ENCODE measurements around the gene LRRK1. TPM values are rescaled to one million over a fixed set of nuclear protein-coding genes. Genes with fewer than 3 reads are reported as not detected.
"Not testable (repeated sequence)": the region's sequence is repeated elsewhere in the genome, so short reads cannot be mapped to it uniquely, and the experiment has no call there.

The LRRK1 gene
- polyA plus RNA-seq, 12 donors, result 3.9 to 12.8 (median 5.7) TPM; not detected in 1

- DNase-seq, result no peak
These were observed 173.7 kb downstream of the LRRK1 start for GRCh38 chr15:101092867-101093202.

DNA sequence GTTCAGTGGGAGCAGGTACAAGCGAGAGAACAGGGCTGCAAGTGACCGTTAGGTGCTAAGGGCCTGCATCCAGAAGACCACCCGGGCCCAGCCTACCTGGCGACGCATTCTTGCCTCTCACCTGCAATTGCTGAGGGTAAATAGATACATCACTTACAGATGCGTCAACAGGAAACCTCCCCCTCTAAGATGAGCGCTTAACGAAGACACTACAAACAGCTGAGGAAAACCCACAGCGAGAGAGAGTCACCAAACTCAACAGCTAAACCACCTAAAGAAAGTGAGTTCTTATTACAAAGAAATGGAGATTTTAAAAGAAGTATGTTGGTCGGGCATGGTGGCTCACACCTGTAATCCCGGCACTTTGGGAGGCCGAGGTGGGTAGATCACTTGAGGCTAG lies 174.8 kb downstream of the LRRK1 start:
- DNase-seq, result no peak

DNA sequence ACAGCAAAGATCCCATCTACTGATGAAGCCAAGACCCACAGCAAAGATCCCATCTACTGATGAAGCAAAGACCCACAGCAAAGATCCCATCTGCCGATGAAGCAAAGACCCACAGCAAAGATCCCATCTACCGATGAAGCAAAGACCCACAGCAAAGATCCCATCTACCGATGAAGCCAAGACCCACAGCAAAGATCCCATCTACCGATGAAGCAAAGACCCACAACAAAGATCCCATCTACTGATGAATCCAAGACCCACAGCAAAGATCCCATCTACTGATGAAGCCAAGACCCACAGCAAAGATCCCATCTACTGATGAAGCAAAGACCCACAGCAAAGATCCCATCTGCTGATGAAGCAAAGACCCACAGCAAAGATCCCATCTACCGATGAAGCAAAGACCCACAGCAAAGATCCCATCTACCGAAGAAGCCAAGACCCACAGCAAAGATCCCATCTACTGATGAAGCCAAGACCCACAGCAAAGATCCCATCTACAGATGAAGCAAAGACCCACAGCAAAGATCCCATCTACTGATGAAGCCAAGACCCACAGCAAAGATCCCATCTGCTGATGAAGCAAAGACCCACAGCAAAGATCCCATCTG lies 176.7 kb downstream of the LRRK1 start:
- DNase-seq, result not testable (repeated sequence)

- no peak for DNase-seq
These were observed 178.0 kb downstream of the LRRK1 start for GRCh38 chr15:101097111-101097510.

DNA sequence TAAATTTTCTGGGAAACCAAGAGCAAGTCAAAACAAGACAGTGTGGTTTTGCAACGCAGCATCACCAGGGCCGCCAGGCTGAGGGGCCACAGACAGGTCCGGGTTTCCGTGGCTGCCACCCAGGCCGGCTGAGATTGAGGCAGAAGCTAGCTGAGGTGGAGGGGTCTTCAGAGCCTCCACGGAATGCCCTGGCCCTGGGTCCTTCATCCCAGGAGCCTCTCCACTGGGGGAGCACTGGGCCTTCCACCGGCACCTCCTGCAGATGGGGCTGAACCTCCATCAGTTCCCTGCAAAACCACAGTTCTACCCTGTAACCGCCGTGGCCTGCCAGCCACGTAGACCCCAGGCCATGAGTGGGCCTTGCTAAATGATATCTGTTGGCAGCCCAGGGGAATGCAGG lies 180.0 kb downstream of the LRRK1 start:
- DNase-seq, result no peak

DNA sequence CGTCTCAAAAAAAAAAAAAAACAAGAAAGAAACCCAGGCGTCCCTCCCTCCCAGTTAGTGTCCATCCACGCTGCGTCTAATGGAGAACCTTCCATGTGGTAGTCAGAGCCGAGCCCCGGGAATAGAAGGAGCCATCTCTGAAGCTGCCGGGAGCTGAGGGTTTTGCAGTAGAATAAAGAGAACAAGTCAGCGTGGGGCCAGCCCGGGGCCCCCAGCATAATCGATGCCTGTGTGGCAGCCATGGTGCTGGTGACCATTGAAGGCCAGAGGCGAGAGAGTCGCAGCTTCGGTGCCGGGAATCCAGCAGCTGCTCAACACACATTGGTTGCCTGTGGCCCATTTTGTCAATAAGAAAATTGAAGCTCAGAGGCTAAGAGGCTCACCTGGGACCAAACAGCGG lies 181.0 kb downstream of the LRRK1 start:
- DNase-seq, result no peak

DNA sequence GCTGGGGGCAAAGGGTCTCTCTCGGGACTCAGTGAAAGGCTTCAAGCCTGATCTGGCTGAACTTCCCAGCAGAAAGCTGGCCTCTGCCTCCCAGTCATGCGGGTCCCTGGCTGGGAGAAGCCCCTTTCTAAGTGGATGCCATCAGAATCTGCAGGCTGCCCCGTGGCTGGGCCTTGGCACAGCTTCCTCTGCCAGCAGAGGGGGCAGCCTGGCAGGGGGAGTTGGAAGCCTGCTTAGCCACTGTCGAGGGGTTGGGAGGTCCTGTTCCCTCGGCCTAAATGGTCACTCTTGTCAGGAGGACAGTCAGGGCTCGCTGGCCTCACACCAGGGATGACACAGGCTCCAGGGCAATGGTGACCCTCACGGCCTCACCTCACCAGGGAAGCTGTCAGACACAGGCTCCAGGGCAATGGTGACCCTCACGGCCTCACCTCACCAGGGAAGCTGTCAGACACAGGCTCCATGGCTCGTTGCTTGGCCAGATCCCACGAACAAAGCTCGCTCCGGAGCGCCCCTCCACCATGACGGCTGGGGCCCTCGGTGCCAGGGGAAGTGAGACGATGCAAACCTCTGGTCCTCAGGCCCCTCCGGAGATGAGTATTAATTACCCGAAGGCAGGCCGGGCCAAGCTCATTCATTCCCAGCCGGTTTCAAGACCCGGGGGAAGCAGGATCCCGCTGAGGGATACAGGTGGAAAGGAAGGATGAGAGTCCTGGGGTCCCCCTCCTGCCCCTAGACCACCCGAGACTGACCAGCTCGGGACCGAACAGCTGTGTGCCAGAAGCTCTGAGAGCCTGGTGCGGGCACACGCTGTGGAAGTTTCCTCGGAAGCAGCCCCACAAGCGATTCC lies 181.7 kb downstream of the LRRK1 start:
- no peak for DNase-seq

DNA sequence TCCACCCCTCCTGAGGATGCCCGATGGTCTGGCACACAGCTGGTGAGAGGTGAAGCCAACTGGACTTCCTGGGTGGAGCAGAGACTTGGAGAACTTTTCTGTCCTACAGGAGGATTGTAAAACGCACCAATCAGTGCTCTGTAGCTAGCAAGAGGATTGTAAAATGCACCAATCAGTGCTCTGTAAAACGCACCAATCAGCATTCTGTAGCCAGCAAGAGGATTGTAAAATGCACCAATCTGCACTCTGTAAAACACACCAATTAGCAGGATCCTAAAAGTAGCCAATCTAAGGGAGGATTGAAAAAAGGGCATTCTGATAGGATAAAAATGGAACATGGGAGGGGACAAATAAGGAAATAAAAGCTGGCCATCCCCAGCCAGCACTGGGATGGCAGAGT lies 182.5 kb downstream of the LRRK1 start:
- no peak for DNase-seq

DNA sequence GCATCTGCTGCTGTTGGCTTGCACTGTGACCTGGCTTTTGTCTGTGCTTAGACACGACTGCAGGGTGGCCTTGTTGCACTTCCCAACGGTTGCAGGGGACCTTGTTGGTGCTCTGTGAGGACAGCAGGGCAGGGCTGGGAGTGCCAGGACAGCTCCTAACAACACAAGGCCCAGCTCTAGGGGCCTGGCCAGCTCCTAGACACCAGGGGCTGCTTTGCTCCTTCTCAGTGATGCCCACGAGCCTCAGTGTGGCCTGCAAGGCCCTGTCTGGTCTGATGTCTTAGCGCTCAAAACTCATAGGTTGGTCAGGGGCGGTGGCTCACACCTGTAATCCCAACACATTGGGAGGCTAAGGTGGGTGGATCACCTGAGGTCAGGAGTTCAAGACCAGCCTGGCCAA lies 183.6 kb downstream of the LRRK1 start:
- DNase-seq, result no peak

- no peak for DNase-seq
These were observed 184.4 kb downstream of the LRRK1 start for GRCh38 chr15:101103598-101103997.

DNA sequence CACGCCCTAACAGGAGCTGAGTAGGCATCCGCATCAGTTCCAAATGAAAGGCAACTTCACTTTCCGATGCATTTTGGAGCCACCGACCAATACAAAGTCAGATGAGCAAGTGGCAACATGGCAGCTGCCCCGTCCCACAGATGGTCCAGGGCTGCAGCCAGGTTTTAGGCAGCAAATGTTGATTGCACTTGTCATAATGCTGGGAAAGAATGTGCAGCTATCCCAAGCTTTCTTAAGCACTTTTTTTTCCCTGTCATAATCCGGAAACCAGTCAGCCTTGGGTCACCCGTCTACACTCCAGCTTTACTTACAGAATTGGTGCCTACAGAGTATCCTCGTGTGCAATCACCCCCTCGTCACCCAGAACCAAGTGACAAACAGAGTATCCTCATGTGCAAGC lies 185.0 kb downstream of the LRRK1 start:
- DNase-seq, result no peak

- no peak for DNase-seq
These were observed 186.1 kb downstream of the LRRK1 start for GRCh38 chr15:101105059-101105891.

GRCh38 chr15:101107101-101107500 lies 187.9 kb downstream of the LRRK1 start:
- DNase-seq, result no peak

GRCh38 chr15:101107625-101108460 lies 188.7 kb downstream of the LRRK1 start:
- no peak for DNase-seq

GRCh38 chr15:101108461-101108775 lies 189.3 kb downstream of the LRRK1 start:
- DNase-seq, result no peak

DNA sequence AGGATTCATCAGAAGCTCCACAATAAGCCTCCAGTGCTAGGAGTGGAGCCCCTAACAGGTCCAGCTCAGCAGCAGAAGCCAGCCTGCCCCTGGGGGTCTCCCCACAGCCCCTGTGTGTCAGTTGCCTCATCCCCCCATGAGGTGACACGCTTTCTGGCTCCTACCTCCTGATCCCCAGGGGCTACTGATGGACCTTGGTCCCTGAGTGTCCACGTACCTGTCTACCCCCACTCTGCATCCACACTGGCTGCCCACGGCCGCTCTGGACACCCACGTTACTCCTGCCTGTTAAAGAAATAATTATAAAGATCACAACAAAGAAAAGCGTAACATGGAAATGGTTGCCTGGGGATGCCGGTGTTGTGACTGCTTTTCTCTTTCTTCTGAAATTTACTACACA lies 189.6 kb downstream of the LRRK1 start:
- DNase-seq, result no peak

- no peak for DNase-seq
These were observed 191.8 kb downstream of the LRRK1 start for GRCh38 chr15:101110681-101111569.

GRCh38 chr15:101111570-101112262 lies 192.6 kb downstream of the LRRK1 start:
- DNase-seq, result no peak

DNA sequence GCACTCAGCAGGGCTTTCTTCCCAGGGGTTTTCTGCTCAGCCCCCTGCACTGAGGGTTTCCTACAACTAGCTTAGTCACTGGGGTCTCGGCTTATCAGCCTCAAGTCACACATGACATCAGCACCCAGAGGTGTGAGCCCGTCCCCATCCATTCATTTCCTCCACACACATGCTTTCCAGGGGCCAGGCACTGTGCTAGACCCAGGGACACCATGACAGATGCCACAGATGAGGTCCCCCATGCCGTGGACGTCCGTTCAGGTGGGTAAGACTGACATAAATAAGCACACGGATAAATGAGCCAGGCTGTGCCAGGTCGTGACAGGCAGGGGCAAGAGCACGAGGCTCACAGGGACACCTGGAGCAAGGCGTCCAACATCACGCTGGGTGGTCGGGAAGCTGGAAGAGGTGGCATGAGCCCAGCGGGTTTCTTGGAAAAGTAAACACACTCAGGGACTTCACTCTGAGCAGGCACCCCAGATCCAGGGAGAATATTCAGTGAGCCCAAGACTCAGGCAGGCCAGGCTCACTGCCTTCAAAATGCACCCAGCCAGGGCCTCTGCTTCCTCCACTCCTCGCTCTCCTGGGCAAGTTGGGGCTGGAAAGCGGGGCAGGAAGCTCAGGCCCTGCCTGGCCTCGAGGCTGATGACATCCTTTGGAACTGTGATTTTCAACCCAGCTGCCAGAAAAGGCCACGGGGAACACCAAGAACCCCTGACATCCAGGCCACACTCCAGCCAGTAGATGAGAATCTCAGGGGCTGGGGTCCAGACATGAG lies 193.4 kb downstream of the LRRK1 start:
- DNase-seq, result no peak
